GM12873 (cell line): ENCODE measurements around the gene GRIK5.

Source experiments
- TF ChIP-seq, protein P1 (sequence below): IDR thresholded peaks from 2 replicates; pipeline ENCODE4 v1.5.1; 2012; ENCODE audit warnings: low read depth, mild to moderate bottlenecking, moderate library complexity, low read length, control low read depth; ENCODE audit not compliant: insufficient read depth; ENCODE audit errors: missing control alignments

The GRIK5 gene

DNA sequence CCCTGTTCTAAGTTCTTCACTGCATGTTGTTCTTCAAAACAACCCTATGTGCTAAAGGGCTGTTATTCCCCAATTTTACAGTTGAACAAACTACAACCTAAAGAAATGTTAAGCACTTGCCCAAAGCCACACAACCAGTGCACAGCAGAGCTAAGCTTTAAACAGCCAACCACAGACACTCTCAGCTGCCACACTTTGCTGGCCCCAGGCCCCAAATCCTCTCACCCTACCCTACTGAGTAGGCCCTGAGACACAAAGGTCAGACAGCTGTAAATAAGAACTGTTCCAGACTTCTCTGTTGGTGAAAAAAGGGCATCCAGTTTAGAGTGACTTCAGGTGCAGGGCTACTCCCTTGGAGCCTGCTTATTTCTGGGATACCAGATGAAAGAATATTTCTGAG is 30.0 kb downstream of the GRIK5 start:
- TF ChIP-seq, protein P1, sequence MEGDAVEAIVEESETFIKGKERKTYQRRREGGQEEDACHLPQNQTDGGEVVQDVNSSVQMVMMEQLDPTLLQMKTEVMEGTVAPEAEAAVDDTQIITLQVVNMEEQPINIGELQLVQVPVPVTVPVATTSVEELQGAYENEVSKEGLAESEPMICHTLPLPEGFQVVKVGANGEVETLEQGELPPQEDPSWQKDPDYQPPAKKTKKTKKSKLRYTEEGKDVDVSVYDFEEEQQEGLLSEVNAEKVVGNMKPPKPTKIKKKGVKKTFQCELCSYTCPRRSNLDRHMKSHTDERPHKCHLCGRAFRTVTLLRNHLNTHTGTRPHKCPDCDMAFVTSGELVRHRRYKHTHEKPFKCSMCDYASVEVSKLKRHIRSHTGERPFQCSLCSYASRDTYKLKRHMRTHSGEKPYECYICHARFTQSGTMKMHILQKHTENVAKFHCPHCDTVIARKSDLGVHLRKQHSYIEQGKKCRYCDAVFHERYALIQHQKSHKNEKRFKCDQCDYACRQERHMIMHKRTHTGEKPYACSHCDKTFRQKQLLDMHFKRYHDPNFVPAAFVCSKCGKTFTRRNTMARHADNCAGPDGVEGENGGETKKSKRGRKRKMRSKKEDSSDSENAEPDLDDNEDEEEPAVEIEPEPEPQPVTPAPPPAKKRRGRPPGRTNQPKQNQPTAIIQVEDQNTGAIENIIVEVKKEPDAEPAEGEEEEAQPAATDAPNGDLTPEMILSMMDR: no peak

DNA sequence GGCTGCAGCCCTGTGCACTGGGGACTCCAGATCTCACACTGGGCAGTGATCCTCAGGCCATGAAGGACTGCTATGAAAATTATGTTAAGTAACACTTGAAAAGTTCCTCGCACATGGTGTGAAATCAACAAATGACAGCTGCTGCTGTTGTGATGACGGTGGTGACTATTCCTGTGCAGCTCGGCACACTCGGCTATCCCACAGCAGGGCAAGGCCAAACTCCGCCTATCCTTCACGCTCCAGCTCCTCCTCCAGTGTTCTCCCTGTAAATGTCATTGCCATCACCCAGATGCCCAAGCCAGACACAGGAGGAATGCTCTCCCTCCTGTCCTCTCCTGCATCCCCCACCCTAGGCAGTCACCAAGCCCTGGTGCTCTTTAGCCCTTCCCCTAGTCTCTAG is 31.3 kb downstream of the GRIK5 start:
- TF ChIP-seq, protein P1: no peak

DNA sequence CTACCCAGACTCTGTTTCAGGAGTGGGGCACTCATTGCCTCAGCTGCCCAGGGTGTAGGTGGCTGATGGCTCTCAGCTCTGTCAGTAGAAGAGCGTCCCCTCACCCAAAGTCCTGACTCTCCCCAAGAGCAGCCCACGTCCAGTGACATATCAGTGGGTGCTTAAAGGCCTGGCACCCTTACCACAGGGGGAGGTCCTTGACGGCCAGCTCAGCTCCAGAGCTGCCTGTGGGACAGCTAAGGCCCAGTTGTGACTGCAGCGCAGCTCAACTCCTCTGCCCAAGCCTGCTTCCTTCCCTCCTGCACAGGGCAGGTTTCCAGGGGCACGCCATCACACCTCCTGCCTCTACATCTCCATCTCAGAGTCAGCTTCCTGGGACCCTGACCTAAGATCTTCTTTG is 32.4 kb downstream of the GRIK5 start:
- TF ChIP-seq, protein P1: no peak

DNA sequence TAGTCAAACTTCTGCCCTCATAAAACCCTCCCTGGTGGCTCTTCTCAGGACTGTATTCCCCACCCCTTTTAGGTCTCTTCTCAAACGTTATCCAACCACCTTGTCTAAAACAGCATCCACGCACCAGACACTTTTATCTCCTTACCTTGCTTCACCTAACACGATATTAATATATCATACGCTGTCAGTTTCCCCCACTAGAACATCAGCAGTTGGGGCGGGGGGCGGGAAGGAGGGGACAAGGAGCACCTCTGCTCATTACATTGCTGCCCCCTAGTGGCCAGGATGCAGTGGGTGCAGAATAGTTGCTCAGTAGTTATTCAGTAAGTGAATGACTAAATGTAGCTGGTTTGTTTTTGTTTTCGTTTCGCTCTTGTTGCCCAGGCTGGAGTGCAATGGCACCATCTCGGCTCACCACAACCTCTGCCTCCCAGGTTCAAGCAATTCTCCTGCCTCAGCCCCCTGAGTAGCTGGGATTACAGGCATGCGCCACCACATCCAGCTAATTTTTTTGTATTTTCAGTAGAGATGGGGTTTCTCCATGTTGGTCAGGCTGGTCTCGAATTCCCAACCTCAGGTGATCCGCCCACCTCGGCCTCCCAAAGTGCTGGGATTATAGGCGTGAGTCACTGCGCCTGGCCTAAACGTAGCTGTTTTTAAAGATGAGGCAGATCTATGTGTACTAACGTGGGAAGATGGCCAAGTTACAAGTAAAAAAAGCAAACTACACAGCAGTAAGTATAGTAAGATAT is 35.2 kb downstream of the GRIK5 start:
- TF ChIP-seq, protein P1: peak; percentile 88

DNA sequence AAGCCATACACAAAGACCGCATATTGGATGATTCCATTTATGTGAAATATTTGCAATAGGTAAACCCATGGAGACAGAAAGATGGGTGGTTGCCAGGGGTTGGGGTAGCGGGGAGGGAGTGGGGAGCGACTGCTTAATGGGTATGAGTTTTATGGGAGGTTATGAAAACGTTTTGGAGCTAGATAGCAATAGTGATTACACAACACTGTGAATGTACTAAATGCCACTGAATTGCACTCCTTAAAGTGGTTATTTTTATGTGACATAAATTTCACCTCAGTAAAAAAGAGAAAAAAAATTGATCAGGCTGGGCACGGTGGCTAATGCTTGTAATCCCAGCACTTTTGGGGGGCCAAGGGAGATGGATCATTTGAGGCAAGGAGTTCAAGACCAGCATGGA is 36.6 kb downstream of the GRIK5 start:
- TF ChIP-seq, protein P1: no peak

DNA sequence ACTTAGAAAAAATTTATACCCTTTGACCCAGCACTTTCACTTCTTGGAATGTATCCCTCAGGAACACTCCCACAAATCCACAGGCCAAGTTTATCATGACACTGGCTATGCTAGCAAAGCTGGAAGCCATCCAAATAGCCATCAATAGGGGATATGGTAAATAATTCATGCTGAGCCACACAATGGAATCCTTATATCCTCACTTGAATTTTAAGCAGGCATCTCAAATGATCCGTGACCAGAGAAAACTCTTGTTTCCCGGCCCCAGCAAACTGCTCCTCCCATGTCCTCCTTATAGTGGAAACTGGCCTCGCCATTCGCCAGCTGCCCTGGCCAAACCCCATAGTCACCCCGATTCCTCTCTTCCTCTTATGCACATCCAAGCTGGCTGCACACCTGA is 37.6 kb downstream of the GRIK5 start:
- TF ChIP-seq, protein P1: no peak

DNA sequence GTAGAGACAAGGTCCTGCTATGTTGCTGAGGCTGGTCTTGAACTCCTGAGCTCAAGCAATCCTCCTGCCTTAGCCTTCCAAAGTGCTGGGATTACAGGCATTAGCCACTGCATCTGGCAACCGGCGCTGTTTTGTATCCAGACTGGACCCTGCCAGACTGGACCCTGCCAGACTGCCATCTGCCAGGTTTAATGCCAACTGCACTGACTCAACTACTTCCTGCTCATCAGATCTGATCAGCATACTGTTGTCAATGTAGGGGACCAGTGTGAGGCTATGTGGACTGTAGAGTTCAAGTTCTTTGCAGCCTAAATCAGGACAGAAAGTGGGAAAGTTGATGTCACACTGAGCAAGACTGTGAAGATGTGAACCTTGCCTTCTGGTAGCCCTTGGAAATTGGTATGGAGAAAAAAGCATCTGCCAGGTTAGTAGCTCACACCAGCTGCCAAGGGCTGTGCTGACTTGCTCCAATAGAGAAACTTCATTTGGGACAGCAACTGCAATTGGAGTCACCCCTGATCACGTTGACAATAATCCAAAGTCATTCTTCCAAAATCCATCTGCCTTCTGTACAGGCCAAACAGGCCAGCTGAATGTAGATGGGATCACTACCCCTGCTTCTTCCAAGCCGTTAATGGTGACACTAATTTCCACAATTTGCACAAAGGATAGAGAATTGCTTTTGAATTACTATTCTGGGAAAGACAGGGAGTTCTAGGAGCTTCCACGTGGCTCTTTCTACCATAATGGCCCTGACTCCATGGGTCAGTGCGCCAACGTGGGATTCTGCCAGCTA is 39.2 kb downstream of the GRIK5 start:
- TF ChIP-seq, protein P1: no peak
